AG09309 (cell line): ENCODE measurements around the gene GRIN2A.

Experiments used
- DNase-seq: peaks from one replicate; pipeline ENCODE4 v3.0.0-alpha.2; 2010; ENCODE audit warnings: low read depth
- H3K4me3 ChIP-seq: 2 replicates; pipeline ENCODE4 v1.5.1; 2011; ENCODE audit warnings: mild to moderate bottlenecking, low read depth, low read length, moderate library complexity; ENCODE audit not compliant: control insufficient read depth
- TF ChIP-seq, protein P1 (sequence below): IDR thresholded peaks from 2 replicates; pipeline ENCODE4 v1.5.1; 2011; ENCODE audit warnings: mild to moderate bottlenecking, low read depth, low read length, inconsistent platforms; ENCODE audit not compliant: insufficient read depth, control insufficient read depth; ENCODE audit errors: missing control alignments

The GRIN2A gene

DNA sequence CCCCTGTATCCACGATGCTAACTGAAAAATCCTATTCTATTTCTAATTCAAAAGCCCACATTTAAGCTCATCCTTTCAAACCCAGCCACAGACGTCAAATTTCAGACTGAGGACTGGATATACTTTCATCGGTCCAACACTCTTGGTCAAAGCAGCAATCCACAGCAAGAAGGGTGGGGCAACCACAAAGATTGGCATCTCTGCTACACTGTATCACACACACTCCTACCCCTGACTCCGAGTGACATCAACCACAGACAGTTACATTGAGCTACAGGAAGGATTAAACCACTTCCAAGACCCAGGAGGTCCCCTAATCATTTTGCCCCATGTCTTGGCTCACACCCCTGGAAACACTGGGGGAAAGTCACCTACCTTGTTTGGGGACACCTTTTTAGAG, 61.3 kb downstream of the GRIN2A start:
- DNase-seq: no peak

DNA sequence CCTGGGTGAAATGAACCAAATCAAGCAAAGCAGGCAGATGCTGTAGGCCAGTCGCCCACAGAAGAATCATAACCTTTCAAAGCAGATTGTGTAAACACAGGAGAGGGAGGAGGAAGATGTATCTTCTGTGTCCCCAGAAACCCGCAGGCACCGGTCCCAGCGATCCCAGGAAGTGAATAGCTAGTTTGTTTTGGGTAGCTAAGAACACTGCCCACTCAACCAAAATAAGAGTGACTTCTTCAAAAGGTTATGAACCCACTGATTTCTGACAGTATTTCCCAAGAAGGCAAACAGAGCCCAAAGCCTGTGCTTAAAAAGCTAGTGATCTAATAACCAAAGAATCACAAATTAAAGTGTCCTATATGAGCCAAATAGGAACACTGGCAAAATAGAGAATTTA, 67.8 kb downstream of the GRIN2A start:
- no peak for DNase-seq
- TF ChIP-seq, protein P1, sequence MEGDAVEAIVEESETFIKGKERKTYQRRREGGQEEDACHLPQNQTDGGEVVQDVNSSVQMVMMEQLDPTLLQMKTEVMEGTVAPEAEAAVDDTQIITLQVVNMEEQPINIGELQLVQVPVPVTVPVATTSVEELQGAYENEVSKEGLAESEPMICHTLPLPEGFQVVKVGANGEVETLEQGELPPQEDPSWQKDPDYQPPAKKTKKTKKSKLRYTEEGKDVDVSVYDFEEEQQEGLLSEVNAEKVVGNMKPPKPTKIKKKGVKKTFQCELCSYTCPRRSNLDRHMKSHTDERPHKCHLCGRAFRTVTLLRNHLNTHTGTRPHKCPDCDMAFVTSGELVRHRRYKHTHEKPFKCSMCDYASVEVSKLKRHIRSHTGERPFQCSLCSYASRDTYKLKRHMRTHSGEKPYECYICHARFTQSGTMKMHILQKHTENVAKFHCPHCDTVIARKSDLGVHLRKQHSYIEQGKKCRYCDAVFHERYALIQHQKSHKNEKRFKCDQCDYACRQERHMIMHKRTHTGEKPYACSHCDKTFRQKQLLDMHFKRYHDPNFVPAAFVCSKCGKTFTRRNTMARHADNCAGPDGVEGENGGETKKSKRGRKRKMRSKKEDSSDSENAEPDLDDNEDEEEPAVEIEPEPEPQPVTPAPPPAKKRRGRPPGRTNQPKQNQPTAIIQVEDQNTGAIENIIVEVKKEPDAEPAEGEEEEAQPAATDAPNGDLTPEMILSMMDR: no peak

More for the DNA sequence above, 61.3 kb downstream of the GRIN2A start:
- no peak overlapping the region for H3K4me3 ChIP-seq
- TF ChIP-seq, protein P1: no peak

DNA sequence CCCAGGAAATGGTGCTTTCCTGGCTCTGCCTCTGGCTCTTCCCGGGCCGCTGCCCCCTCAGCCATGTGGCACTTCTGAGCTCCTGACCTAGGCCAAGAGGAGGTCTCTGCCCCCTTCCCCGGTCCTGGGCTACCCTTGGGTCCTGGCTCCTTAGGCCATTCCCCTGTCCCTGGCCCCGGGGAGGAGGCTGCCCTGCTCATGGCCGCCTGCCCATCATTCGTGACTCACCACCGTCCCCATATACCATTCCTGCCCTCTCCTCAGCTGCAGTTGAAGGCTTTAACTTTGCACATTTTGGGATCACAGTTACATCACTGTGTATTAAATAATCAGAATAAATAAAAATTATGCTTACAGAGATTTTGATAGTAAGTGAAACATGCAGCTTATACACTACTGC, 69.0 kb downstream of the GRIN2A start:
- H3K4me3 ChIP-seq: no peak overlapping the region
- DNase-seq: no peak
- TF ChIP-seq, protein P1: no peak

More for the DNA sequence above, 67.8 kb downstream of the GRIN2A start:
- no peak overlapping the region for H3K4me3 ChIP-seq

DNA sequence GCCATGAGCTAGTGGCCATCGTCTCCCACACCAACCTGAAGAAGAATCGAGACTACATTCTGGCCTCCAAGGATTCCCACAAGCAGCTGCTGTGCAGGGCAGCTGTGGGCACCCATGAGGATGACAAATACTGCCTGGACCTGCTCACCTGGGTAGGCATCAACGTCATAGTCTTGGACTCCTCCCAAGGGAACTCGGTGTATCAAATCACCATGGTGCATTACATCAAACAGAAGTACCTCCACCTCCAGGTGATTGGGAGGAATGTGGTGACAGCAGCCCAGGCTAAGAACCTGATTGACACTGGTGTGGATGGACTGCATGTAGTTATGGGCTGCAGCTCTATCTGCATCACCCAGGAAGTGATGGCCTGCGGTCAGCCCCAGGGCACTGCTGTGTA, 70.2 kb downstream of the GRIN2A start:
- no peak for DNase-seq
- H3K4me3 ChIP-seq: no peak overlapping the region
- TF ChIP-seq, protein P1: no peak

DNA sequence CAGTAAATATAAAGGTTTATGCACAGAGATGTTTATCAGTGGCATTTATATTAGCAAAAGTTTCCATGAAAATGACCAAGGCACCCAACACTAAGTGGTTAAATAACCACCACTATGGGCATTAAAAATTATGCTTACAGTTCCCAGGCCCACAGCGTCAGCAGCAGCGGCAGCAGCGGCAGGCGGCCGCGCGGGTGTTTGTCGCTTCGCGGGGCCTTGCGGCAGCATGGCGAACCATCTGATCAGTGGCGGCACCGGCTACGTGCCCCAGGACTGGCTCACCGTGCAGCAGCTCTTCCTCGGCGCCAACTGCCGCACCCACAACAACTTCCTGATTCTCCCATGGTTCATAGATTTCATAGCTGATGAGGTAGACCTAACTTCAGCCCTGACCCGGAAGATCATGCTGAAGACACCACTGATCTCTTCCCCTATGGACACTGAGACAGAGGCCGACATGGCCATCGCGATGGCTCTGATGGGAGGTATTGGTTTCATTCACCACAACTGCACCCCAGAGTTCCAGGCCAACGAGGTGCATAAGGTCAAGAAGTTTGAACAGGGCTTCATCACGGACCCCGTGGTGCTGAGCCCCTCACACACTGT, 71.0 kb downstream of the GRIN2A start:
- DNase-seq: no peak
- TF ChIP-seq, protein P1: no peak
- H3K4me3 ChIP-seq: no peak overlapping the region

DNA sequence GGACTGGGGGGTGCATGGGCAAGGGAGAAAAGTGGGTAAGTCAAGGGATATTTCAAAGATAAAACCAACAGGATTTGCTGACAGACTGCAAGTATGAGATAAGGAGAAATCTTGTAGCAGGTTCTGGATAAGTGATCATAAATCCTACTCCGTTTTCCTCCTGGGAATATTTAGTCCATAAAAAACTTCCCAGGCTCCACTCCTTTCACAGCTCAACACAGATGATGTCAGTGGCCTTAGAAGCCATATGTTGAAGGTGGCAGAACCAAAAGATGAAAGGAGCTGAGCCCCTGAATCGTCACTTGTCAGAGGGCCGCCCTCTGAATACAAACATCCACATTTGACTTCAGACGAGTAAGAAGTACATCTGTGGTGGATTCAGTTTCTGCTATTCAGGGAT, 71.7 kb downstream of the GRIN2A start:
- TF ChIP-seq, protein P1: no peak
- DNase-seq: no peak
- H3K4me3 ChIP-seq: no peak overlapping the region
